ENCODE measurements around the gene IL31RA.

IL31RA gene

DNA sequence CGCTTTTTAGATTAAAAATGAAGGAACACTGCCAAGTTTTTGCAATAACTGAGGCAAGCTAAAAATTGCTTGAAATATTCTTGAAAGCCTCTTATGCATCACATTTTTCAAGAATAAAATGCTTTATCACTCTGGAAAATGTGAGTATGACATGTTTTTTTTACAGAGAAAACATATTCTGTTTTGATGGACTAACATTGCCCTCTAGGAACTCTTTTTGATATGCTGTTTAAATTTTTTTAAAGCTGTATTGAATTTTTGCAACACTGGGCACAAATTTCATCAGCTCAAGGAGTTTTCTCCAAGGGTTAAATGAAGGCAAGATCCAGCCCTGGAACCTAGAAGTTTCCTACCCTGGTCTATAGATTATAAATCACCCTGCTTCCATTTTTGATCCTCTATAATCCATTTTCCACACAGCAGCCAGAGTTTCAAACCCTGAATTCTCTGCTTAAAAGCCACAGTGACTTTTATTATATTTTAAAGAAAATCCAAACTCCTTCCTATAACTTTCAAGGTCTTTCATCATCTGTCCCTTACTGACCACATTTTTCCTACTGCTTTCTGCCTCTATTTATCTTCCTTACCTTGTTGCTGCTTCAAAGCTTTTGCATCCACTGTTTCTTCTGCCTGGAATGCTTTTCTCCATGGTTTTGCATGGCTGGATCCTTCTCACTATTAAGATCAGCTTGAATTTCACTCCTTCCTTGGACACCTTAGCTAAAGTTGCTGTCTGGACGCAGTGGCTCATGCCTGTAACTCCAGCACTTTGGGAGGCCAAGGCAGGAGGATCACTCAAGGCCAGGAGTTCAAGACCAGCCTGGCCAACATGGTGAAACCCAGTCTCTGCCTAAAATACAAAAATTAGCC, 60.9 kb downstream of the IL31RA start:
- POLR2A ChIA-PET, result no interaction called here
- no peak for DNase-seq (ENCODE audit: extremely low spot score)
- TF ChIP-seq BHLHE40 (IDR thresholded peaks at IDR 0.05; ENCODE audit: borderline replicate concordance), result no peak
- TF ChIP-seq LEF1 (IDR thresholded peaks at IDR 0.05; ENCODE audit: borderline replicate concordance), result no peak
- TF ChIP-seq L3MBTL2 (conservative IDR thresholded peaks at IDR 0.05), result no peak
- CTCF ChIA-PET, result interaction anchor here (0.6 kb wide), 1 partner anchor 192 kb away, joined by 5 read pairs; no protein-coding TSS in a partner anchor

DNA sequence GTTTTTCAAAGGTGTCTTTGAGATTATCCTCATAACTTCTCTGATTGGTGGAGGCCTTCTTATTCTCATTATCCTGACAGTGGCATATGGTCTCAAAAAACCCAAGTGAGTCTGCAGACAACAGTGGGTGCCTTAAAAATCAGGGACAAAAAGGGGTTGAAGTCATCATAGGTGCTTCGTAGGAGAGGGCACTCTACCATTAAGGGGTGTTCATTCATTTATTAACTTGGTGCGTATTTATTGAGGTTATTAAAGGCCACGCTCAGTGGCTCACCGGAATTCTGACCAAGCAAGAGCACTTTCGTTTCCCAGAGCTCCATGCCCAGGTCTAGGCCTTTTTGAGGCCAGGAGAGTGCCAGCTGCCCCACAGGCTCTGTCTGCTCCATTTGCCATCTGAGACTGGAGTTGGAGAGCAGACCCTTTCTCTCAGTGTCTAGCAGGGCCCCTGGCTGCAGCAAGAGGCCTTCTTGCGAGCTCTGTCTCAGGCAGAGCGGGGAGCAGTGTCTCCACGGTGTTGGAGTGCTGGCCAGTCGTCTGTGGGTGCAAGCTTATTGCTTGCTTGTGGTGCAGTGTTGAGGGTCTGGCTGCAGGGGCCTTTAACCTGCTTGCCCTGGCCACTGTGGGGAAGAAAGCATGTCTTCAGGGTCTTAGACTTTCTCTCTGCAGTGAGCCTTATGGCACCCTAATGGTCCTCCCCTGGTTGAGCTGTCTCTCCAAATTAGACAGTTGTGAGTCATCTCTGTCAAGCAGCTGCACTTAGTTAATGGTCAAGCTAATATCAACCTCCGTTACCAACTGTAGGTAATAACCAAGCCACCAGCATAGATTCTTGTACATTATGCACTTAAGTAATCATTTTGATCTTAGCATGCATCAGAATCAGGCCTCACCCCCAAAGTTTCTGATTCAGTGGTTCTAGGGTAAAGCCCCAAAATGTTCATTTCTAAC, 62.6 kb downstream of the IL31RA start:
- POLR2A ChIA-PET, result no interaction called here
- no peak for DNase-seq (ENCODE audit: extremely low spot score)
- no peak for TF ChIP-seq SUZ12 (IDR thresholded peaks at IDR 0.05)
- TF ChIP-seq, protein P1, sequence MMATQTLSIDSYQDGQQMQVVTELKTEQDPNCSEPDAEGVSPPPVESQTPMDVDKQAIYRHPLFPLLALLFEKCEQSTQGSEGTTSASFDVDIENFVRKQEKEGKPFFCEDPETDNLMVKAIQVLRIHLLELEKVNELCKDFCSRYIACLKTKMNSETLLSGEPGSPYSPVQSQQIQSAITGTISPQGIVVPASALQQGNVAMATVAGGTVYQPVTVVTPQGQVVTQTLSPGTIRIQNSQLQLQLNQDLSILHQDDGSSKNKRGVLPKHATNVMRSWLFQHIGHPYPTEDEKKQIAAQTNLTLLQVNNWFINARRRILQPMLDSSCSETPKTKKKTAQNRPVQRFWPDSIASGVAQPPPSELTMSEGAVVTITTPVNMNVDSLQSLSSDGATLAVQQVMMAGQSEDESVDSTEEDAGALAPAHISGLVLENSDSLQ (IDR thresholded peaks at IDR 0.05), result no peak
- no peak for TF ChIP-seq LEF1 (IDR thresholded peaks at IDR 0.05; ENCODE audit: borderline replicate concordance)
- TF ChIP-seq ARNT (IDR thresholded peaks at IDR 0.05), result no peak
- TF ChIP-seq SP1 (IDR thresholded peaks at IDR 0.05), result no peak
- no peak for TF ChIP-seq NFRKB (IDR thresholded peaks at IDR 0.05)
- no peak for TF ChIP-seq FOXM1 (IDR thresholded peaks at IDR 0.05; ENCODE audit: borderline replicate concordance)
- TF ChIP-seq FOXK2 (IDR thresholded peaks at IDR 0.05), result no peak
- no peak for TF ChIP-seq ZNF384 (IDR thresholded peaks at IDR 0.05)
- no peak for TF ChIP-seq ELF4 (IDR thresholded peaks at IDR 0.05)
- TF ChIP-seq TARDBP (IDR thresholded peaks at IDR 0.05), result no peak
- TF ChIP-seq L3MBTL2 (conservative IDR thresholded peaks at IDR 0.05), result no peak
- TF ChIP-seq HDGF (IDR thresholded peaks at IDR 0.05; ENCODE audit: borderline replicate concordance), result no peak
- no peak for TF ChIP-seq BHLHE40 (IDR thresholded peaks at IDR 0.05; ENCODE audit: borderline replicate concordance)
- TF ChIP-seq FOXA1 (IDR thresholded peaks at IDR 0.05), result no peak
- TF ChIP-seq CTBP1 (IDR thresholded peaks at IDR 0.05; ENCODE audit: borderline replicate concordance), result no peak
- CTCF ChIA-PET, result no interaction called here

DNA sequence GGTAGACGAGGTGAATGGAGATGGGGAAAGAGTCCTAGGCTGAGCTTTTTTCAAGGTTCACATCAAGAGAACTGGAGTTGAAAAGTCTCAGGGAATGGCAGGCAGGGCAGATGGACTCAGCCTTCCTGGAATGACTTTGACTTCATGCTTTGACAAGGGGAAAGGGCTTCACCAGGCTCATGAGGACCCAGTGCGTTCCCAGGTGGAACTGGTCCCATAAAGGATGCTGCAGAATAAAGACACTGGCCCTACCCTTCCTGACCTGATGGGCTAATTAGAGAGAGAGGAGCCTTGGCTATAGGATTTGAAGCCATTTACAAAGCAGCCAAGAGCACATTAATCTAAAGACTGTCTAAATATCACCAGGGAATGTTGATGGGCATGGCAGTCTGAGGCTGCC, 63.8 kb downstream of the IL31RA start:
- TF ChIP-seq TARDBP (IDR thresholded peaks at IDR 0.05) (no peak), NFRKB (IDR thresholded peaks at IDR 0.05) (no peak), CTBP1 (IDR thresholded peaks at IDR 0.05; ENCODE audit: borderline replicate concordance) (no peak), LEF1 (IDR thresholded peaks at IDR 0.05; ENCODE audit: borderline replicate concordance) (no peak), FOXA1 (IDR thresholded peaks at IDR 0.05) (no peak), FOXK2 (IDR thresholded peaks at IDR 0.05) (no peak), ELF4 (IDR thresholded peaks at IDR 0.05) (no peak), HDGF (IDR thresholded peaks at IDR 0.05; ENCODE audit: borderline replicate concordance) (no peak), FOXM1 (IDR thresholded peaks at IDR 0.05; ENCODE audit: borderline replicate concordance) (no peak), ARNT (IDR thresholded peaks at IDR 0.05) (no peak), SP1 (IDR thresholded peaks at IDR 0.05) (no peak), ZNF384 (IDR thresholded peaks at IDR 0.05) (no peak), L3MBTL2 (conservative IDR thresholded peaks at IDR 0.05) (no peak), BHLHE40 (IDR thresholded peaks at IDR 0.05; ENCODE audit: borderline replicate concordance) (no peak), SUZ12 (IDR thresholded peaks at IDR 0.05) (no peak)
- TF ChIP-seq, protein P1 (IDR thresholded peaks at IDR 0.05), result no peak
- no peak for DNase-seq (ENCODE audit: extremely low spot score)
- CTCF ChIA-PET, result no interaction called here
- POLR2A ChIA-PET, result no interaction called here

DNA sequence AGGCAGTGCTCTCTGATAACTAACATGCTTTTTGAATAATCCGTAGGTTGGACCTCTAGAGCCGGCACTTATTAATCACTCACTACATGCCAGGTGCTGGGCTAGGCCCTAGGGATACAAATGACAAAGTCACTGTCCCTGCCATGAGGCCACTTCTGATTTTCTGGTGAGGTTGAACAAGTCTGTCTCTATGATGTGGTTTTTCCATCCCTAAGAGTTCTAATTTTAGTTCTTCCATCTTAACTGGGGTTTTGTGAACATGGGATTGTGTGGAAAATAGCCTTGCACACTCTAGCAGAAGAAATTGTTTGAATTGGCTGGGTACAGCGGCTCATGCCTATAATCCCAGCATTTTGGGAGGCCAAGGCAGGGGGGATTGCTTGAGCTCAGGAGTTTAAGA, 64.6 kb downstream of the IL31RA start:
- ChIA-PET CTCF (no interaction called here), POLR2A (no interaction called here)
- DNase-seq (ENCODE audit: extremely low spot score), result no peak
- TF ChIP-seq CTBP1 (IDR thresholded peaks at IDR 0.05; ENCODE audit: borderline replicate concordance) (no peak), FOXK2 (IDR thresholded peaks at IDR 0.05) (no peak)

DNA sequence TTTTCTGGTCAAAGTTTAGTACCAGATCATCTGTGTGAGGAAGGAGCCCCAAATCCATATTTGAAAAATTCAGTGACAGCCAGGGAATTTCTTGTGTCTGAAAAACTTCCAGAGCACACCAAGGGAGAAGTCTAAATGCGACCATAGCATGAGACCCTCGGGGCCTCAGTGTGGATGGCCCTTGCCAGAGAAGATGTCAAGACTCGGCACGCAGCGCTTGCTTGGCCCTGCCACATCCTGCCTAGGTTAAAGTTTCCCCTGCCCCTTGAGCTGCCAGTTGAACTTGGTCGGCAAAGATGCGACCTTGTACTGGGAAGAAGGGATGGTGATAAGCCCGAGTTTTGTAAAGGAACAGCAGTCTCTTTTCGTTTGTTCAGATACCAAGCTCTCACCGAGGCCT, 65.8 kb downstream of the IL31RA start:
- POLR2A ChIA-PET, result no interaction called here
- no peak for DNase-seq (ENCODE audit: extremely low spot score)
- CTCF ChIA-PET, result no interaction called here
- TF ChIP-seq CTBP1 (IDR thresholded peaks at IDR 0.05; ENCODE audit: borderline replicate concordance) (no peak), ARNT (IDR thresholded peaks at IDR 0.05) (no peak), ZNF384 (IDR thresholded peaks at IDR 0.05) (no peak), SUZ12 (IDR thresholded peaks at IDR 0.05) (no peak), TARDBP (IDR thresholded peaks at IDR 0.05) (no peak), ELF4 (IDR thresholded peaks at IDR 0.05) (no peak), LEF1 (IDR thresholded peaks at IDR 0.05; ENCODE audit: borderline replicate concordance) (no peak), L3MBTL2 (conservative IDR thresholded peaks at IDR 0.05) (no peak), FOXA1 (IDR thresholded peaks at IDR 0.05) (no peak), SP1 (IDR thresholded peaks at IDR 0.05) (no peak), FOXM1 (IDR thresholded peaks at IDR 0.05; ENCODE audit: borderline replicate concordance) (no peak), NFRKB (IDR thresholded peaks at IDR 0.05) (no peak), HDGF (IDR thresholded peaks at IDR 0.05; ENCODE audit: borderline replicate concordance) (no peak), BHLHE40 (IDR thresholded peaks at IDR 0.05; ENCODE audit: borderline replicate concordance) (no peak)
- TF ChIP-seq, protein P1 (IDR thresholded peaks at IDR 0.05), result no peak

Measured in HEK293T (cell line).